AG20443 (cell line): ENCODE data around the gene NAALADL2.

ENCODE experiments used
- DNase-seq: peaks from one replicate; pipeline ENCODE4 v3.0.0; 2012; ENCODE audit warnings: low spot score, mixed read lengths

The NAALADL2 gene

GRCh38 chr3:175857666-175858270, 998.6 kb downstream of the NAALADL2 start:
- DNase-seq = no peak
